H7 (cell line): Measurements from ENCODE around the gene MRGPRF. TPM values are rescaled to one million over a fixed set of nuclear protein-coding genes. Genes with fewer than 3 reads are reported as not detected.
A peak's percentile ranks its signal among the peaks of the same experiment; 100 is the strongest.

Experiments
- DNase-seq: peaks from one replicate; pipeline ENCODE4 v3.0.0; 2012
- H3K27me3 ChIP-seq: 2 replicates; pipeline ENCODE4 v1.6.0; 2011; ENCODE audit warnings: mild to moderate bottlenecking, low read length; ENCODE audit not compliant: control insufficient read depth, insufficient read depth
- H3K36me3 ChIP-seq: replicated peaks from 2 replicates; pipeline ENCODE4 v1.5.1; 2011; ENCODE audit warnings: low read length; ENCODE audit not compliant: control insufficient read depth, insufficient read depth
- H3K4me3 ChIP-seq: 2 replicates; pipeline ENCODE4 v1.5.1; 2011; ENCODE audit warnings: low read depth, mild to moderate bottlenecking, control low read depth, low read length, moderate library complexity; ENCODE audit not compliant: insufficient read depth
- total RNA-seq: library from RNA; depleted of rRNA; stranded (reverse); fragments of >200 nt; shearing (Covaris generic); gene quantifications from 2 replicates; pipeline ENCODE4 v1.2.3, GENCODE V29; 2014; rRNA removed

Gene MRGPRF
- 6.5 and 7.6 TPM in 2 replicates for total RNA-seq

DNA sequence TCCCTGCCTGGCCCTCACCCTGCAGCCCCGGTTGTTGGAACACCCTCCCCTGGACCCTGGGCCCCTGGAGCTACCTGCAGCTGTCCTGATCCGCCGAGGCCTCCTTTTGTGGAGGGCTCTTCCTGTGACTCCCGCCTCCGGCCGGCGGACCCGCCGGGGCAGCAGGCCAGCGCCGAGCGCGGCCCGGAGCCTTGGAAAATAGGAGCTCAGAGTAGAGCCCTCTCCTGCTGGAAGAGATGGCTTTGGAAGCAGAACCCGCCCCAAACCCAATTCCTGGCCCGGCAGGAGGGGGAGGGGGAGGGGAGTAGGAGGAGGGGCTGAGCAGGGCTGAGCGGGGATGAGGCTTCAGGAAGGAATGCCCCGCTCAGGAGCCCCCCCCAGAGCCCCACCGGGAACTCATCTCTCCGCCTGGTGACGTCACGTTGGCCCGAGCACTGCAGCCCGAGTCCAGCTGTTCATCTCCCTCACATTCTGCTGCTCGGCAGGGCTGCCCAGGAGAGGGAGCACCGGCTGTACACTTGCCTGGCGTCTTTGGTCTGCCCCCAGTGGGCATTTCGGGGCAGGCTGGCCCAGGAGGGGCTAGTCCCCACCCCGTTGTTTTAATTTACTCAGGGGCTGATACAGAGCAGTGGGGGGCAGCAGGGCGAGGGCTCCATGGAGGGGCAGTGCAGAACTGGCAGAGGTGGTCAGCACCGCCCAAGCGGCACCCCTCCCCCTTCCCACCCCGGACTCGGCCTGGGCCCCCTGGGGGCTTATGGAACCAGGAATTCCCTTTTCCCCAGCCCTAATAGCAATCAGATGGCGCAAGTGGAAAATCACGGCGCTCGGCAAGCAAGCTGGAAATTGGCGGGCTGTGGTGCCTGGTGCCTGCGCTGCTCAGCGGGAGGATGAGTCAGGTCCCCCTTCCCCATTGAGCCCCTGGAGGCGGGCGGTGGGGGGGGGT, at the start of gene MRGPRF:
TSS of gene MRGPRF (minus strand) at position 238 of the 943 bp plus-strand sequence. CDS start 3,345 bp downstream, outside the sequence.
- H3K36me3 ChIP-seq: no peaks in the 10 kb centered on the region
- peak; percentile 90 for DNase-seq
- peaks cover 4% of the 10 kb centered on the region for H3K27me3 ChIP-seq
- peak within 1 kb of the TSS; percentile 47 for H3K4me3 ChIP-seq

DNA sequence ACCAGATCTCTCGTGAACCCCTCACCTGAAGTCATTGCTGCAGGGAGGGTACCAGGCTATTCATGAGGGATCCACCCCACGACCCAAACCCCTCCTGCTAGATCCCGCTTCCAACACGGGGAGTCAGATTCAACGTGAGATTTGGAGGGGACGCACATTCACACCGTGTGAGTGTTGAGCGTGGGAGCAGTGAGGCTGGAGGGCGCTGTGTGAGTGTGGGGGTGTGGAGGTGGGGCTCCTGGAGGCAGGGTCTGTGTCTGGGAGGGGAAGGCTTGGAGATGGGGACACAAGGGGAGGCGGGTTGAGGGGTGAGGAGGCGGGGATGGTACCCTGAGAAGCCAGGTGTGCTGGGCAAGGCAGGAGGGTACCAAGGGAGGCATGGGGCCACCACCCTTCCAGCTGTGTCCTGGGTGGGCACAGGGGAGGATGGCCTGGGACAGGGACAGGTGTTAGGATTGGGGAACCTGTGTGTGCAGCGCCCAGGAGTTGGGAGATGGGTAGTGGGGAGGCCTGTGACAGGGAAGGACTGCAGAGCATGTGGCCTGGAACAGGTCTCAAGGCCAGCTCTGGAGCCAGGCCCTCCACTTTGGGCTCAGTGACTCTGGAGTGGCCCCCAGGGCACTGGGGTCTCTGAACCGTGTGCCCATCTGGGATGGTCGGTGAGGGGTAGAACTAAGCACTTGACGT, 49.3 kb upstream of the MRGPRF start:
- Histone ChIP-seq H3K27me3 (no peaks in the 10 kb centered on the region), H3K36me3 (no peaks in the 10 kb centered on the region; the same call in none of the 2 replicates), H3K4me3 (no peak overlapping the region)
- no peak for DNase-seq

GRCh38 chr11:69061713-69062053, 48.6 kb upstream of the MRGPRF start:
- Histone ChIP-seq H3K4me3 (no peak overlapping the region), H3K27me3 (no peaks in the 10 kb centered on the region), H3K36me3 (no peaks in the 10 kb centered on the region; the same call in none of the 2 replicates)
- DNase-seq: no peak

DNA sequence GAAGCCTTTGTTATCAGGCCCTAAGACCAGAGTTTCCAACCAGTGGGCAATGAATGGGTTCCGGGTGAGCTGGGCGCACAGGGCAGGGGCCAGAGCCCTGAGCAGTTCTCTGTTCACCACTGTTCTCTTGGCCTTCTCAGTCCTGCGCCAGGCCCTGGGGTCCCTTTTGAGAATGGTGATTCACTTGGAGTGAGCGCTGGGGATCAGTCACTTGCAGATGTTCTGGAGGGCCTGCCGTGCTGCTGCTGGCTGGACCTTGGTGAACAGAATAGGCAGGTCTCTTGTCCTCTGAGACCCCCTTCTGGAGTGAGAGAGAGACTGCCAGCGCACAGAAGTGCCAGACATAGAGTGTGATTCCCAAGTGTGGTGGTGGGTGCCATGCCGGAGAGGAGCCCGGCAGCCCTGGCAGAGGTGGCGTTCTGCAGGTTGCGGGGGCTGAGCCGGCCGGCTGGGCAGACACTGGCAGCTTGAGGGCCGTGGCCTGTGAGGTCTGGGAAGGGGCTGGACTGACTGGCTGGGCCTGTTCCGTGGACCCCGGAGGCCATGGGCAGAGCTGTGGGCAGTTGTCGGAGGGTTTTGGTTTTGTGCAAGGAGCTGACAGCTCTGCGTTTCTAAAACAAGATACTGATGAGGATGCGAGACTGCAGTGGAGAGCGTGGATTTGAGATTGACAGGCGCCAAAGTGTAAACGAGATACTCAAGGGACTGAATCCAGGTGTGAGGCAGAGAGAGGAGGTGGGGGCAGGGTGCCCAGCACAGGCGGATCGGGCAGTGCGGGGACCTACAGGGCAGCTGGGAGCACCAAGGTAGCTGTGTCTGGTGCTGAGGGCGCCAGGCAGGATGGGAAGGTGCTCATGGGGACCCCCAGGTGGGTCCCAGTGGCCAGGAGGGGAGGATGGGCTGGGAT, 48.0 kb upstream of the MRGPRF start:
- no peak for DNase-seq
- Histone ChIP-seq H3K27me3 (no peaks in the 10 kb centered on the region), H3K4me3 (no peak overlapping the region), H3K36me3 (no peaks in the 10 kb centered on the region; the same call in none of the 2 replicates)

DNA sequence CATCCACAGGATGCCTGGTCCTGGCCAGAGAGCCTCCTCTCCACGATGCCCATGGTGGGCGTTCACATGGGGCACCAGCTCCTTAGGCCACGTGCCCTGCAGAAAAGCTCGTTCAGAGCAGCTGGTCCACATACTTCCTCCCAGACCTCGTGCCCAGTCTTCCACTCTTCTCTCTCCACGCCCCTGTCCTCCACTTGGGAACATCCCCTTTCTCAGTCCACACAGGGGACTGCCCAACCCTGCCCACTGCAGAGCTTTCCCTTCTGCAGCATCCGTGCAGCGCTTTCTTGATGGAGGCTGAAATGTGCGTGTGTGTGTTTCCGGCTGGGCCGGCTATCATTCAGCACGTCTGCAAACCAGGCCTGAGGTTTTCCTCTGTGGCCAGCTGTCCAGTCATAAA, 46.9 kb upstream of the MRGPRF start:
- Histone ChIP-seq H3K27me3 (no peaks in the 10 kb centered on the region), H3K36me3 (peaks cover 1% of the 10 kb centered on the region), H3K4me3 (no peak overlapping the region)
- DNase-seq: no peak

GRCh38 chr11:69059429-69059828, 46.4 kb upstream of the MRGPRF start:
- Histone ChIP-seq H3K4me3 (no peak overlapping the region), H3K36me3 (peaks cover 1% of the 10 kb centered on the region), H3K27me3 (no peaks in the 10 kb centered on the region)
- no peak for DNase-seq

GRCh38 chr11:69058511-69059270, 45.6 kb upstream of the MRGPRF start:
- peak; percentile 65 for DNase-seq
- H3K27me3 ChIP-seq: no peaks in the 10 kb centered on the region
- no peak overlapping the region for H3K4me3 ChIP-seq
- H3K36me3 ChIP-seq: peaks cover 1% of the 10 kb centered on the region

- Histone ChIP-seq H3K36me3 (peaks cover 1% of the 10 kb centered on the region), H3K4me3 (no peak overlapping the region), H3K27me3 (no peaks in the 10 kb centered on the region)
- no peak for DNase-seq
Measured at GRCh38 chr11:69057801-69058200, 44.8 kb upstream of the MRGPRF start.

DNA sequence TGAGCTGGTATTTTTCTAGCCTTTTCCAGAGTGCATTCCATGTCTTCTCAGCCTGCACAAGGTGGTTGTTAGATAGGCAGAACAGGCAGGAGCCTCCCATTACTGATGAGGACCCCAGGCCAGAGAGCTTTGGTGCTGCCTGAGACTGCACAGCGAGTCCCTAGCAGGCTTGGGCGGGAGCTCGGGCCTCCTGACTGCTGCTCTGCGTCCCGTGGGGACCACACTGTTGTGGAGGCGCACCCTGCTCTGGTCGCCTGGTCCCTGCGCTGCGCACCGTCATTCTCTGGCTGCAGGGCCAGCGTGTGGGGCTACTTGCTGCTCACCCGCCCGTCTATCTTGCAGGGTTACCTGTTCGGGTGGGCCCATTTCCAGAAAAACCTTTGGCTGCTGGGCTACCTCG, 44.2 kb upstream of the MRGPRF start:
- no peak overlapping the region for H3K4me3 ChIP-seq

GRCh38 chr11:69055598-69056516, 42.8 kb upstream of the MRGPRF start:
- DNase-seq: no peak

More for the DNA sequence above, 44.2 kb upstream of the MRGPRF start:
- DNase-seq: no peak
- Histone ChIP-seq H3K27me3 (no peaks in the 10 kb centered on the region), H3K36me3 (peaks cover 1% of the 10 kb centered on the region)

GRCh38 chr11:69055212-69055586, 42.2 kb upstream of the MRGPRF start:
- peak; percentile 50 for DNase-seq
- Histone ChIP-seq H3K4me3 (no peak overlapping the region), H3K36me3 (peaks cover 1% of the 10 kb centered on the region), H3K27me3 (no peaks in the 10 kb centered on the region)

More at GRCh38 chr11:69055598-69056516, 42.8 kb upstream of the MRGPRF start:
- no peak overlapping the region for H3K4me3 ChIP-seq
- no peaks in the 10 kb centered on the region for H3K27me3 ChIP-seq
- H3K36me3 ChIP-seq: peaks cover 1% of the 10 kb centered on the region

- peak; percentile 55 for DNase-seq
- Histone ChIP-seq H3K27me3 (no peaks in the 10 kb centered on the region), H3K4me3 (no peak overlapping the region), H3K36me3 (peaks cover 1% of the 10 kb centered on the region)
Measured at GRCh38 chr11:69054397-69055211, 41.6 kb upstream of the MRGPRF start.
